OCI-LY7 (cell line): Measurements from ENCODE around the gene WRAP73. TPM values are rescaled to one million over a fixed set of nuclear protein-coding genes. Genes with fewer than 3 reads are reported as not detected.

Source experiments
- BruUV-seq: library from RNA; stranded (reverse); fragments of 400-500 nt; replicated peaks from 2 replicates; lab custom pipeline; 2021; lab: Mats Ljungman, UMichigan
- CTCF ChIA-PET: fragments of 300-600 bp; sonication (Branson Sonifier 250); formaldehyde crosslinking; loops from one replicate; lab custom pipeline; 2022; ENCODE audit warnings: antibody characterized with exemption; ENCODE audit not compliant: unreplicated experiment; lab: Charles Lee
- POLR2A ChIA-PET: fragments of 300-600 bp; sonication (Branson Sonifier 250); formaldehyde crosslinking; loops from one replicate; lab custom pipeline; 2022; ENCODE audit warnings: antibody characterized with exemption; lab: Charles Lee
- DNase-seq: peaks from one replicate; pipeline ENCODE4 v3.0.0-alpha.2; 2015; ENCODE audit warnings: low spot score
- H2AFZ ChIP-seq: fragments of 200-600 bp; sonication (generic), shearing (Covaris generic); 2 replicates; pipeline ENCODE4 v1.6.1; 2014; ENCODE audit warnings: mild to moderate bottlenecking, antibody characterized with exemption, low read length, moderate library complexity
- H3K27ac ChIP-seq: fragments of 200-600 bp; sonication (generic); 2 replicates; pipeline ENCODE4 v1.5.1; 2014; ENCODE audit warnings: mixed run types, low read depth, mild to moderate bottlenecking, moderate library complexity, low read length, inconsistent platforms; ENCODE audit not compliant: poor library complexity, severe bottlenecking
- H3K36me3 ChIP-seq: fragments of 200-600 bp; sonication (generic); 2 replicates; pipeline ENCODE4 v1.6.1; 2014; ENCODE audit warnings: mild to moderate bottlenecking, antibody characterized with exemption, low read length, moderate library complexity, mixed read lengths; ENCODE audit not compliant: insufficient read depth
- H3K4me1 ChIP-seq: fragments of 200-600 bp; sonication (generic); 2 replicates; pipeline ENCODE4 v1.5.1; 2014; ENCODE audit warnings: mild to moderate bottlenecking, low read length; ENCODE audit not compliant: insufficient read depth, poor library complexity, severe bottlenecking
- H3K4me2 ChIP-seq: fragments of 200-600 bp; sonication (generic); 2 replicates; pipeline ENCODE4 v1.6.1; 2014; ENCODE audit warnings: mild to moderate bottlenecking, low read length
- H3K4me3 ChIP-seq: fragments of 200-600 bp; sonication (generic); 2 replicates; pipeline ENCODE4 v1.5.1; 2014; ENCODE audit warnings: mild to moderate bottlenecking, low read depth, low read length; ENCODE audit not compliant: poor library complexity, severe bottlenecking
- H3K79me2 ChIP-seq: fragments of 200-600 bp; sonication (generic); 2 replicates; pipeline ENCODE4 v1.6.1; 2016; ENCODE audit warnings: low read depth, mild to moderate bottlenecking, low read length, moderate library complexity, mixed read lengths; ENCODE audit not compliant: insufficient read depth
- H3K9me2 ChIP-seq: fragments of 200-600 bp; sonication (generic); 2 replicates; pipeline ENCODE4 v1.6.1; 2016; ENCODE audit warnings: mild to moderate bottlenecking, low read length, mixed read lengths; ENCODE audit not compliant: insufficient read depth
- H3K9me3 ChIP-seq: fragments of 200-600 bp; sonication (generic); 2 replicates; pipeline ENCODE4 v1.6.1; 2014; ENCODE audit warnings: mild to moderate bottlenecking, mixed run types, low read length, mixed read lengths
- H4K20me1 ChIP-seq: fragments of 200-600 bp; sonication (generic); 2 replicates; pipeline ENCODE4 v1.6.1; 2014; ENCODE audit warnings: mild to moderate bottlenecking, antibody characterized with exemption, low read length, moderate library complexity, mixed read lengths; ENCODE audit not compliant: insufficient read depth
- EZH2phosphoT487 ChIP-seq: fragments of 200-600 bp; sonication (generic); IDR thresholded peaks from 2 replicates; pipeline ENCODE4 v1.6.1; 2018; ENCODE audit warnings: low read depth, borderline replicate concordance, mild to moderate bottlenecking, mixed run types, antibody characterized with exemption, low read length, moderate library complexity, mixed read lengths
- intact Hi-C: fragments of 100-400 bp; cut with micrococcal nuclease; formaldehyde crosslinking; loops from one replicate; pipeline ENCODE4 v1.10.0; 2022; ENCODE audit not compliant: unreplicated experiment
- total RNA-seq, 2 experiments: library from RNA; depleted of rRNA in 1 of 2; stranded (reverse); fragments of >200 nt in 1 of 2; shearing (Covaris generic) in 1 of 2; gene quantifications; 2 replicates each; pipeline ENCODE4 v1.2.3, GENCODE V29; 2014 to 2022
- TF ChIP-seq, protein P1 (sequence below): fragments of 200-600 bp; sonication (generic); conservative IDR thresholded peaks from 2 replicates; pipeline ENCODE4 v1.5.1; 2014; ENCODE audit warnings: mild to moderate bottlenecking, antibody characterized with exemption, low read length, moderate library complexity, mixed read lengths

The WRAP73 gene
- total RNA-seq, 2 experiments from 2014 or later, result 34.7 to 40.0 TPM

- no peak overlapping the region for H3K4me2 ChIP-seq
- H3K4me3 ChIP-seq, result no peak overlapping the region
- H4K20me1 ChIP-seq, result no peaks in the 10 kb centered on the region
- no TSS peak for BruUV-seq
- DNase-seq, result no peak
- ChIA-PET CTCF (no interaction called here), POLR2A (no interaction called here)
- intact Hi-C loops, result no loop called here
- no peaks in the 10 kb centered on the region for H3K79me2 ChIP-seq
- no peak overlapping the region for H3K27ac ChIP-seq
- no peaks in the 10 kb centered on the region for H3K36me3 ChIP-seq
- H2AFZ ChIP-seq, result no peak overlapping the region
- peaks cover 22% of the 10 kb centered on the region for H3K4me1 ChIP-seq
- H3K9me3 ChIP-seq, result no peaks in the 10 kb centered on the region
- no peaks in the 10 kb centered on the region for H3K9me2 ChIP-seq
- TF ChIP-seq, protein P1, sequence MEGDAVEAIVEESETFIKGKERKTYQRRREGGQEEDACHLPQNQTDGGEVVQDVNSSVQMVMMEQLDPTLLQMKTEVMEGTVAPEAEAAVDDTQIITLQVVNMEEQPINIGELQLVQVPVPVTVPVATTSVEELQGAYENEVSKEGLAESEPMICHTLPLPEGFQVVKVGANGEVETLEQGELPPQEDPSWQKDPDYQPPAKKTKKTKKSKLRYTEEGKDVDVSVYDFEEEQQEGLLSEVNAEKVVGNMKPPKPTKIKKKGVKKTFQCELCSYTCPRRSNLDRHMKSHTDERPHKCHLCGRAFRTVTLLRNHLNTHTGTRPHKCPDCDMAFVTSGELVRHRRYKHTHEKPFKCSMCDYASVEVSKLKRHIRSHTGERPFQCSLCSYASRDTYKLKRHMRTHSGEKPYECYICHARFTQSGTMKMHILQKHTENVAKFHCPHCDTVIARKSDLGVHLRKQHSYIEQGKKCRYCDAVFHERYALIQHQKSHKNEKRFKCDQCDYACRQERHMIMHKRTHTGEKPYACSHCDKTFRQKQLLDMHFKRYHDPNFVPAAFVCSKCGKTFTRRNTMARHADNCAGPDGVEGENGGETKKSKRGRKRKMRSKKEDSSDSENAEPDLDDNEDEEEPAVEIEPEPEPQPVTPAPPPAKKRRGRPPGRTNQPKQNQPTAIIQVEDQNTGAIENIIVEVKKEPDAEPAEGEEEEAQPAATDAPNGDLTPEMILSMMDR, result no peak
- no peak for TF ChIP-seq EZH2phosphoT487
Observed at GRCh38 chr1:3601743-3602142, 48.2 kb downstream of the WRAP73 start.

GRCh38 chr1:3600354-3600753 lies 49.5 kb downstream of the WRAP73 start:
- no peak for DNase-seq
- Histone ChIP-seq H3K27ac (no peak overlapping the region), H4K20me1 (no peaks in the 10 kb centered on the region), H3K4me1 (peaks cover 24% of the 10 kb centered on the region), H3K4me3 (no peak overlapping the region), H3K4me2 (no peak overlapping the region), H3K36me3 (no peaks in the 10 kb centered on the region), H3K9me3 (no peaks in the 10 kb centered on the region), H2AFZ (no peak overlapping the region), H3K79me2 (no peaks in the 10 kb centered on the region), H3K9me2 (no peaks in the 10 kb centered on the region)
- no TSS peak for BruUV-seq
- ChIA-PET POLR2A (no interaction called here), CTCF (no interaction called here)
- intact Hi-C loops, result no loop called here
- TF ChIP-seq, protein P1, result no peak
- no peak for TF ChIP-seq EZH2phosphoT487

- H3K4me3 ChIP-seq, result no peak overlapping the region
- no peak overlapping the region for H3K27ac ChIP-seq
- no peak overlapping the region for H2AFZ ChIP-seq
- BruUV-seq, result no TSS peak
- no peak overlapping the region for H3K4me2 ChIP-seq
- no peaks in the 10 kb centered on the region for H3K36me3 ChIP-seq
- no peak for DNase-seq
- ChIA-PET CTCF (no interaction called here), POLR2A (no interaction called here)
- H3K4me1 ChIP-seq, result peaks cover 24% of the 10 kb centered on the region
- no peaks in the 10 kb centered on the region for H3K79me2 ChIP-seq
- no peaks in the 10 kb centered on the region for H3K9me2 ChIP-seq
- no peaks in the 10 kb centered on the region for H3K9me3 ChIP-seq
- no peaks in the 10 kb centered on the region for H4K20me1 ChIP-seq
- intact Hi-C loops, result no loop called here
- no peak for TF ChIP-seq EZH2phosphoT487
- TF ChIP-seq, protein P1, result no peak
Observed at GRCh38 chr1:3599816-3600215, 50.1 kb downstream of the WRAP73 start.
